Neural crest cell (in vitro differentiated cells): ENCODE measurements around the gene DAB2IP. TPM values are rescaled to one million over a fixed set of nuclear protein-coding genes. Genes with fewer than 3 reads are reported as not detected.

ENCODE experiments used
- DNase-seq: peaks from one replicate; pipeline ENCODE4 v3.0.0; 2021; ENCODE audit warnings: low read depth, mixed read lengths, low spot score
- H3K27ac Mint-ChIP-seq: one replicate; pipeline ENCODE4 v1.8.0; 2021; ENCODE audit warnings: mild to moderate bottlenecking, mixed read lengths; ENCODE audit not compliant: unreplicated experiment
- H3K27me3 Mint-ChIP-seq: 2 replicates; pipeline ENCODE4 v1.8.0; 2021; ENCODE audit warnings: low read depth, mild to moderate bottlenecking, mixed read lengths
- H3K36me3 Mint-ChIP-seq: 2 replicates; pipeline ENCODE4 v1.8.0; 2021; ENCODE audit warnings: low read depth, mild to moderate bottlenecking, mixed read lengths
- H3K4me1 Mint-ChIP-seq: 2 replicates; pipeline ENCODE4 v1.8.0; 2021; ENCODE audit warnings: mixed read lengths
- H3K4me3 Mint-ChIP-seq: one replicate; pipeline ENCODE4 v1.8.0; 2021; ENCODE audit warnings: mild to moderate bottlenecking, mixed read lengths
- H3K9me3 Mint-ChIP-seq: 2 replicates; pipeline ENCODE4 v1.8.0; 2021; ENCODE audit warnings: mixed read lengths
- CTCF ChIP-seq: fragments of 200-600 bp; sonication (generic); conservative IDR thresholded peaks from 2 replicates; pipeline ENCODE4 v1.5.0; 2021; ENCODE audit warnings: antibody characterized with exemption, mild to moderate bottlenecking
- total RNA-seq: library from RNA; stranded (reverse); gene quantifications from 2 replicates; pipeline ENCODE4 v1.2.1, GENCODE V29; 2021

DAB2IP gene
- total RNA-seq, 1 donor from 2014 or later = 48.3 TPM

GRCh38 chr9:121674017-121674416, 22.6 kb downstream of the DAB2IP start:
- Mint-ChIP-seq H3K4me1 (peaks cover 23% of the 10 kb centered on the region), H3K4me3 (no peak overlapping the region), H3K27ac (no peak overlapping the region), H3K9me3 (no peaks in the 10 kb centered on the region), H3K36me3 (peaks cover 7% of the 10 kb centered on the region), H3K27me3 (no peaks in the 10 kb centered on the region)
- no peak for DNase-seq
- no peak for TF ChIP-seq CTCF

GRCh38 chr9:121674952-121675351, 23.5 kb downstream of the DAB2IP start:
- Mint-ChIP-seq H3K9me3 (no peaks in the 10 kb centered on the region), H3K27ac (no peak overlapping the region), H3K4me3 (no peak overlapping the region), H3K36me3 (peaks cover 4% of the 10 kb centered on the region), H3K27me3 (no peaks in the 10 kb centered on the region), H3K4me1 (peaks cover 23% of the 10 kb centered on the region)
- no peak for DNase-seq
- TF ChIP-seq CTCF = no peak

GRCh38 chr9:121675381-121675780, 23.9 kb downstream of the DAB2IP start:
- H3K4me3 Mint-ChIP-seq = no peak overlapping the region
- TF ChIP-seq CTCF = no peak
- no peaks in the 10 kb centered on the region for H3K27me3 Mint-ChIP-seq
- H3K36me3 Mint-ChIP-seq = peaks cover 2% of the 10 kb centered on the region
- DNase-seq = no peak
- peaks cover 23% of the 10 kb centered on the region for H3K4me1 Mint-ChIP-seq
- H3K27ac Mint-ChIP-seq = peak overlapping the region; percentile 10
- no peaks in the 10 kb centered on the region for H3K9me3 Mint-ChIP-seq

GRCh38 chr9:121675969-121676822, 24.8 kb downstream of the DAB2IP start:
- no peaks in the 10 kb centered on the region for H3K27me3 Mint-ChIP-seq
- no peak overlapping the region for H3K4me3 Mint-ChIP-seq
- H3K27ac Mint-ChIP-seq = peak overlapping the region; percentile 10
- H3K36me3 Mint-ChIP-seq = peaks cover 2% of the 10 kb centered on the region
- no peaks in the 10 kb centered on the region for H3K9me3 Mint-ChIP-seq
- no peak for DNase-seq
- no peak for TF ChIP-seq CTCF
- H3K4me1 Mint-ChIP-seq = peaks cover 21% of the 10 kb centered on the region

GRCh38 chr9:121676926-121677325, 25.5 kb downstream of the DAB2IP start:
- Mint-ChIP-seq H3K27me3 (no peaks in the 10 kb centered on the region), H3K9me3 (no peaks in the 10 kb centered on the region), H3K36me3 (no peaks in the 10 kb centered on the region), H3K27ac (no peak overlapping the region), H3K4me1 (peaks cover 13% of the 10 kb centered on the region), H3K4me3 (no peak overlapping the region)
- DNase-seq = no peak
- TF ChIP-seq CTCF = no peak
